Measurements from ENCODE around the gene ART3. TPM values are rescaled to one million over a fixed set of nuclear protein-coding genes. Genes with fewer than 3 reads are reported as not detected.

Gene ART3
- total RNA-seq, 1 experiment from 2014 or later, result not detected

- peak; percentile 73 for DNase-seq
- no peaks in the 10 kb centered on the region for H3K36me3 ChIP-seq (ENCODE audit: low read depth, low read length)
- POLR2A ChIA-PET (ENCODE audit: unreplicated experiment), result no interaction called here
- CTCF ChIA-PET, result interaction anchor here (0.6 to 1.0 kb wide), 4 partner anchors 91 to 239 kb away, joined by 3 to 5 read pairs (median 4); no protein-coding TSS in a partner anchor
- H3K4me1 ChIP-seq (ENCODE audit: insufficient read depth, low read length), result no peaks in the 10 kb centered on the region
- intact Hi-C loops (cut with micrococcal nuclease), result no loop called here
- no peaks in the 10 kb centered on the region for H3K9me2 ChIP-seq (replicated peaks; ENCODE audit: low read length)
- peak; percentile 99 for ATAC-seq
- H4K20me1 ChIP-seq (ENCODE audit: low read length), result no peaks in the 10 kb centered on the region
- BruUV-seq (replicated peaks), result no TSS peak
- no peaks in the 10 kb centered on the region for H3F3A ChIP-seq (ENCODE audit: low read length, unreplicated experiment)
- no peaks in the 10 kb centered on the region for H3K27me3 ChIP-seq (ENCODE audit: low read length)
- no peak overlapping the region for H3K27ac ChIP-seq (ENCODE audit: low read length)
- H3K4me3 ChIP-seq (ENCODE audit: low read length), result peak overlapping the region; percentile 33; the same call in 1 of the 2 replicates
- TF ChIP-seq EZH2 (IDR thresholded peaks at IDR 0.05; ENCODE audit: low read length, unreplicated experiment) (no peak), CTCF (conservative IDR thresholded peaks at IDR 0.05; ENCODE audit: low read depth, low read length) (peak; percentile 71), EZH2phosphoT487 (IDR thresholded peaks at IDR 0.05; ENCODE audit: borderline replicate concordance, low read length) (no peak)
- peak overlapping the region; percentile 91 for H2AFZ ChIP-seq (ENCODE audit: low read length)
- H3K79me2 ChIP-seq (ENCODE audit: low read length), result no peaks in the 10 kb centered on the region
- no peaks in the 10 kb centered on the region for H3K9me3 ChIP-seq (ENCODE audit: low read length)
- no peak overlapping the region for H3K9ac ChIP-seq (ENCODE audit: low read length)
- H3K4me2 ChIP-seq (ENCODE audit: low read length), result peak overlapping the region; percentile 69
Measured at GRCh38 chr4:76087007-76087769, 12.7 kb downstream of the ART3 start.

- Histone ChIP-seq H4K20me1 (ENCODE audit: low read length) (no peaks in the 10 kb centered on the region), H3K4me1 (ENCODE audit: insufficient read depth, low read length) (no peaks in the 10 kb centered on the region), H3K27me3 (ENCODE audit: low read length) (no peaks in the 10 kb centered on the region), H3K9ac (ENCODE audit: low read length) (no peak overlapping the region), H3K4me3 (ENCODE audit: low read length) (no peak overlapping the region), H3F3A (ENCODE audit: low read length, unreplicated experiment) (no peaks in the 10 kb centered on the region), H3K36me3 (ENCODE audit: low read depth, low read length) (no peaks in the 10 kb centered on the region), H3K9me2 (replicated peaks; ENCODE audit: low read length) (no peaks in the 10 kb centered on the region), H3K9me3 (ENCODE audit: low read length) (no peaks in the 10 kb centered on the region), H3K4me2 (ENCODE audit: low read length) (no peak overlapping the region), H3K27ac (ENCODE audit: low read length) (no peak overlapping the region), H3K79me2 (ENCODE audit: low read length) (no peaks in the 10 kb centered on the region), H2AFZ (ENCODE audit: low read length) (no peak overlapping the region)
- ChIA-PET POLR2A (ENCODE audit: unreplicated experiment) (no interaction called here), CTCF (no interaction called here)
- intact Hi-C loops (cut with micrococcal nuclease), result no loop called here
- ATAC-seq (no peak), DNase-seq (no peak)
- TF ChIP-seq CTCF (conservative IDR thresholded peaks at IDR 0.05; ENCODE audit: low read depth, low read length) (no peak), EZH2 (IDR thresholded peaks at IDR 0.05; ENCODE audit: low read length, unreplicated experiment) (no peak), EZH2phosphoT487 (IDR thresholded peaks at IDR 0.05; ENCODE audit: borderline replicate concordance, low read length) (no peak)
- BruUV-seq (replicated peaks), result no TSS peak
Measured at GRCh38 chr4:76088719-76089118, 14.2 kb downstream of the ART3 start.

DNA sequence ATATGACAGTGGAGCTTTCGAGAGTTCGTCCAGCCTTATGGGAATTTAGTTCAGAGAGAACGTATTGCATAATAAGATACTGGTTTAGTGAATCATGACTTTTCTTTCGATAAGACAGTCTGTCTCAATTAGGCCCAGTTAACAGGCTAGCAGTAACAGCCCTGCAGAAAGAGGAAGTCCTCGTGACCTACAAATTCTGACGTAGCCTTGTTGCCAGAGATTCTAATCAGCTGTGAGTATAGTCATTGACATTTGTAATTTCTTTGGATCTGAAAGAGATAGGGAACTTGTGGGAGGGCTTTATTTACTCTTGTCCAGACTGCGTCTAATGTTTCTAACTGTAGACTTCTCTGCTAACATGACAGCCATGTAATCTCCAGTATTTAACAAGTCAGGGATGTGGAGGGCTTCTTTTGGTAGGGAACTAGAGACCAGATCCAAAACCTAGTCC is 15.8 kb downstream of the ART3 start:
- no peaks in the 10 kb centered on the region for H3K27me3 ChIP-seq (ENCODE audit: low read length)
- H2AFZ ChIP-seq (ENCODE audit: low read length), result no peak overlapping the region
- H3K9me2 ChIP-seq (replicated peaks; ENCODE audit: low read length), result no peaks in the 10 kb centered on the region
- no peak for ATAC-seq
- no peak overlapping the region for H3K27ac ChIP-seq (ENCODE audit: low read length)
- H3K36me3 ChIP-seq (ENCODE audit: low read depth, low read length), result no peaks in the 10 kb centered on the region
- H3K79me2 ChIP-seq (ENCODE audit: low read length), result no peaks in the 10 kb centered on the region
- no peak for DNase-seq
- no peaks in the 10 kb centered on the region for H3F3A ChIP-seq (ENCODE audit: low read length, unreplicated experiment)
- H3K4me3 ChIP-seq (ENCODE audit: low read length), result no peak overlapping the region
- intact Hi-C loops (cut with micrococcal nuclease), result no loop called here
- CTCF ChIA-PET, result no interaction called here
- POLR2A ChIA-PET (ENCODE audit: unreplicated experiment), result no interaction called here
- no peak overlapping the region for H3K9ac ChIP-seq (ENCODE audit: low read length)
- H3K4me1 ChIP-seq (ENCODE audit: insufficient read depth, low read length), result no peaks in the 10 kb centered on the region
- H3K4me2 ChIP-seq (ENCODE audit: low read length), result no peak overlapping the region
- no TSS peak for BruUV-seq (replicated peaks)
- TF ChIP-seq EZH2phosphoT487 (IDR thresholded peaks at IDR 0.05; ENCODE audit: borderline replicate concordance, low read length) (no peak), CTCF (conservative IDR thresholded peaks at IDR 0.05; ENCODE audit: low read depth, low read length) (no peak), EZH2 (IDR thresholded peaks at IDR 0.05; ENCODE audit: low read length, unreplicated experiment) (no peak)
- no peaks in the 10 kb centered on the region for H3K9me3 ChIP-seq (ENCODE audit: low read length)
- H4K20me1 ChIP-seq (ENCODE audit: low read length), result no peaks in the 10 kb centered on the region
